COLO668 (cell line): ENCODE results near the gene GAL3ST2.
"Not testable (repeated sequence)": the region's sequence is repeated elsewhere in the genome, so short reads cannot be mapped to it uniquely, and the experiment has no call there.

Experiments
- DNase-seq: peaks from one replicate; lab custom pipeline; 2025; ENCODE audit not compliant: unreplicated experiment; lab: John Stamatoyannopoulos, UW

GAL3ST2 gene

DNA sequence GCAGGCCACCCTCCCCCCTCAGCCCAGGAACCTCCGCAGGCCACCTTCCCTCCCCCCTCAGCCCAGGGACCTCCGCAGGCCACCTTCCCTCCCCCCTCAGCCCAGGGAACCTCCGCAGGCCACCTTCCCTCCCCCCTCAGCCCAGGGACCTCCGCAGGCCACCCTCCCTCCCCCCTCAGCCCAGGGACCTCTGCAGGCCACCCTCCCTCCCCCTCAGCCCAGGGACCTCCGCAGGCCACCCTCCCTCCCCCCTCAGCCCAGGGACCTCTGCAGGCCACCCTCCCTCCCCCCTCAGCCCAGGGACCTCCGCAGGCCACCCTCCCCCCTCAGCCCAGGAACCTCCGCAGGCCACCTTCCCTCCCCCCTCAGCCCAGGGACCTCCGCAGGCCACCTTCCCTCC, 29.6 kb downstream of the GAL3ST2 start:
- not testable (repeated sequence) for DNase-seq

DNA sequence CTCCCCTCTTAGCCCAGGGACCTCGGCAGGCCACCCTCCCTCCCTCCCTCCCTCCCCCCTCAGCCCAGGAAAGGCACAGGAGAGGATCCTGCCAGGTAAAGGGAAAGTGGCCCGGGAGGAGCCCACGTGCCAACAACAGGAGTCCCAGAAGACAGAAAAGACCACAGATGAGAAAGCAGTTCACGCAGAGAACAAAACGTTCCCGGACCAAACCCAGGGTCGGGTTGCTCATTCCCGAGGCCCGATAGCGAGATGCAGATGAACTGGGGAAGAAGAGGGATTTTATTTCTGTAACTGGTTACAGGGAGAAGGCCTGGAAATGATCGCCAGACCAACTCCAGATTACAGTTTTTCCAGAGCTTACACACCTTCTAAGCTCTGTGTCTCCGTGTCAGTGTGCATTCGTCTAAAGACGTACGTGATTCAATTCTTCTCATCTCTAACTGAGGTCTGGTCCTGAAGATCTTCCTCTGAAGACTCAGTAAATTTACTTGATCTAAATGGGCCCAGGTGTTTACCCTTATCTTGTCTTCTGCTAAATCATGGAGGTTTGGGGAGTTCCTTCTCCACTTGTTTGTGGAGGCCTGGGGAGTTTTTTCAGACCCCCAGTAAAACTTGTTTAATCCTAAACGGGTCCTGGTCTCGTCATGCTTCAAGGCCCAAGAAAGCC, 31.6 kb downstream of the GAL3ST2 start:
- DNase-seq: no peak

DNA sequence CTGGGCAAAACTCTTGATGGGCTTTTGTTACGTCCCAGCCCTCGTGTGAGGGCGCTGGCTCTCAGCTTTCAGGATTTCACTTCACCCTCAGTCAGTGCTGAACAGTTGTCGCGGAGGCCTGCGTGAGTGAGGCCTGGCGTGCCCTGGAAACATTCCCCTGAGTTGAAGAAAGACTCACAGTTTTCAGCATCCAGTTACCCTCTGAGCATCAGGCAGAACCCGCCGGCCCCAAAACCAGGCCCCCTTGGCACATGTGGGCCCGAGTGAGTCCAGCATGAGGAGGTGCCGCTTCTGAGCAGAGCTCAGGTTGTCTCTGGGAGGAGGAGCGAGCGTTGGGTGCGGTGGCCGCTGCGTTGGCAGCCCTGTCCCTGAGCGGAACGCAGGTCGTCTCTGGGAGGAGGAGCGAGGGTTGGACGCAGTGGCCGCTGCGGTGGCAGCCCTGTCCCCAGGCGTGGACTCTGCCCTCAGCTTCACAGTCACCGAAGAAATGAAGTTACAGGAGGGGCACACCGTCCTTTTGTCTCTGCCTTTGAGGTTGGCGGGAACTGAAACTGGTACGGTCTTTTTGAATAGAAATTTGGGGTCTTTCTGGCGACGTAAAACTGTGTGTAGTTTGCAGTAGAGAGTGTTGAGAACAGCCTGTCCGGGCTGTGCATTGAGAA, 32.2 kb downstream of the GAL3ST2 start, which contains the start of gene NEU4:
Gene NEU4 (plus strand): TSS at position 473 of the 662 bp plus-strand sequence. CDS start 5,292 bp downstream, outside the sequence.
- no peak for DNase-seq

DNA sequence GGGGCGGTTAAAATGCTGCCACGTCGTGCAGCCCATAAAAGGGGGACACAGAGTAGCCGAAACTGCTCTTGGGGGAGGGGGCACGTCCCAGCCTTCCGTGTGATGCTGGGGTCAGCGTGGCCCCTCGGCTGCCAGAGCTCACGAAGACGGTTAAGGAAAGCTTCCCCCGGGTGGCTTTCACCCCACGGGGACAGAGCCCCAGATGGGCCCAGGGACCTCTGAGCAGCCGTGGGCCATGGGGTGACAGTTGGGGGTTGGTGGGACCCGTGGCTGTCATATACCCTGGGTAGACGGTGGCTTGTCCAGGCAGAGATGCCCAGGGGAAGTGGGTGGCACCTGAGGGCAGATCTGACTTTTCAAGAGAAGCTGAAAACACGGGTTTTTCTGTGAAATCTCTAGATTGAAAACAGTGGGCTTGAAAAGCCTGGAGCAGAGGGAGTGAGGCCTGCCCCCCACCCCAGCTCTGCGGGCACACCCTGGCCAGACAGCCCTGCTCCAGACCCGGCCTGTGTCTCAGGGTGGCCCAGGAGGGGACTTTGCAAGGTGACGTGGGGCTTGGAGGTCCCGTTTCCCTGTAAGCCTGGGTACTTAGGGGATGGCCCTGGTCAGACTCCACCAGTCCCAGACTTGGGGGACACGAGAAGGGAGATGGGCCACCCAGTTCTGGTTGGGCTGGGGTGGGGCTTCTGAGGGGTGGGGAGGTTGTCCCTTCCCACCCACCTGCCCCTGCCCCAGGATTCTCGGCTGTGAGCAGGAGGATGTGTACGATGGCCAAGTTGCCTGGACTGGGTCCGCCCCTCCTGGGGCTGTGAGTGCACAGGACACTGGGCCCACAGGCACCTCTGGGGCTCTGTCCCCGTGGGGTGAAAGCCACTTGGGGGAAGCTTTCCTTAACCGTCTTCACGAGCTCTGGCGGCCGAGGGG, 33.0 kb downstream of the GAL3ST2 start:
- no peak for DNase-seq

DNA sequence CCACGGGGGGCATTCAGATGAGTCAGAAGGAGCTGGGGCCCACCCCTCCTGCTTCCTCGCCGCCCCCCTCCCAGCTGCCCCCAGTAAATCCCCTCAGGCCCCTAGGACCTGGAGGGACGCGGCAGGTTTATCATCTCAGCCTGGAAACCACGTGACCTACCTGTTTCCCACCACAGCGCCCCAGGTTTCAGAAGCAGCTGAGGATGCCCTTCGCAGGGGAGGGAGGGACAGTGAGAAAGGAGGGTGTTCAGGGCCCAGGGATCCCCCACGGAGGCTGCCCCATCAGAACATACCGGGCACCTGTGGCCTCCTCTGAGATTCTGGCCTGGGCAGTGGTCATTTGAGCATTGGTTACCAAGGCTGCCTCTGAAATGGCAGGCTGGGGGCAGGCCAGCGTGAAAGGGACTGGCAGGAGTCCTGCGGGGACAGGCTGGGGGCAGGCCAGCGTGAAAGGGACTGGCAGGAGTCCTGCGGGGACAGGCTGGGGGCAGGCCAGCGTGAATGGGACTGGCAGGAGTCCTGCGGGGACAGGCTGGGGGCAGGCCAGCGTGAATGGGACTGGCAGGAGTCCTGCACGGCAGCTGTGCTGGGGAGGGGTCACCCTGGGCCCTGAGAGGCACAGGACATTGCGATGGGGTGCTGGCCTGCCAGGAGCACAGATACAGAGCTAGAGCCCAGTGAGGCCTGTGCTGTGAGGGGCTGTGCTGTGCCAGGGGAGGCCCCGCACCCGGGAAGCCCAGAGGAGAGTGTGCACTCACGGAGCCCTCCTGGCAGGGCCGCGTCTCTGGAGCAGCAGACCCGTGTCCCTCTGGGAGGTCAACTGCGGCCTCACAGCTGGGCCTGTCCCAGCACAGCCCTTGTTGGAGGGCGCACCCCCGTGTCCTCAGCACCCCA, 33.9 kb downstream of the GAL3ST2 start:
- no peak for DNase-seq

DNA sequence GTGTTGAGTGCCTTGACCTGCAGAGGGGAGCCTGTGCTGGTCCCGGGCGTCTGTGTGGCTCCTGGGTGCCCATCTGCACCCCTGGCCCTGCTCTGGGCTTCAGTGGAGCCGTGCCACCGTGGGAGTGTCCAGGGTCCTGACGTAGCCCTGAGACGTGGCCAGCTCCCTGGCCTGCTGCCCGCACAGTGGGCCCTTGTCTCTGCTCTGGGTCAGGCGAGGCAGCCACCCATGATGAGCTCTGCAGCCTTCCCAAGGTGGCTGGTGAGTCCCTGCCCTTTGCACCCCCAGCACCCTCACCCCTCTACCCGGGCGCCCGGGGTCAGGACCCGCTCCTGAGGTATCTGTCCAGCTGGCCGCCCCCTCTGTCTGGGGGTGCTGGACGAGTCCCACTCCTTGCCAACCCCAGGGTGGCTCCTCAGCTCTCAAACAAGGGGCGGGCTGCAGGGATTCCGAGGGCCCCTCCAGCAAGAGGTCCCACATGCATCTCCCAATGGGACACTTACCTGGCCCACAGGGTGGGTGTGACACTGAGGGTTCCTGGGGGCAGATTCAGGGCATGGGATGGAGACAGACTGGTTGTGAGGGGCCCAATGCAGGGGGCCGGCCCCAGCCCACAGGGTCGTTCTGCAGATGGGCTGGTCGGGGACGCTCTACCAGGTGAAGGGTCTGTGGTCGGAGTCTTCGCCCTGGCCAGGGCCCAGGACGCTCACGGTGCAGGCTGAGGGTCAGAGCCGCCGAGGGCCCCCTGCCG, 34.8 kb downstream of the GAL3ST2 start:
- no peak for DNase-seq

DNA sequence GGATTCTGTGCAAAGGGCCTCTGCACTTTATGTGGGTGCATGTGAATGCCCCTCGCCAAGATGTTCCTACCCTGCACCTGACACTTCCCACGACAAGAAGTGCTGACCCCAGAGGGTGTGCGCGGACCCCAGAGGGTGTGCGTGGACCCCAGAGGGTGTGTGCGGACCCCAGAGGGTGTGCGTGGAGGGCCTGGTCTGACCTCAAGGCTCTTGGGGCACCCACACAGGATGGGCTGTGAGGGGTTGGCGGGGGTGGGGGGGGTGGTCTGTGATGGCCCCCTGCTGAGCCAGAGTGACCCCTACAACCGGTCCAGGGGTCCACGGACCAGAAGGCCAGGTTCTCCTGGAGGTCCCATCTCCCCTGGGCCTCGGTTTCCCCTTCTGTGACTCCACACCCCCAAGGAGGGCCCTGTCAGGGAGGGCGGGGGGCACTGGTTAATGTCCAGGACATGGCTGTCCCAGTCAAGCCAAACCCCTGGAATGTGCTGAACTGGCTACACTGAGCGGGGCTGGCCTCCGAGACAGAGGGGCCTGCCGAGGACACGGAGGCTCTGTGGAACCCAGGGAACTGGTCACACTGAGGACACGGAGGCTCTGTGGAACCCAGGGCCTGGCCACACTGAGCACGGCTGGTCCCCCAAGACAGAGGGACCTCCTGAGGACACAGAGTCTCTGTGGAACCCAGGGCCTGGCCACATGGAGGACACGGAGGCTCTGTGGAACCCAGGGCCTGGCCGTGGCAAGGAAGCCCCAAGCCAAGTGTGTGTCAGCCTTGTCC, 35.5 kb downstream of the GAL3ST2 start:
- DNase-seq: no peak

DNA sequence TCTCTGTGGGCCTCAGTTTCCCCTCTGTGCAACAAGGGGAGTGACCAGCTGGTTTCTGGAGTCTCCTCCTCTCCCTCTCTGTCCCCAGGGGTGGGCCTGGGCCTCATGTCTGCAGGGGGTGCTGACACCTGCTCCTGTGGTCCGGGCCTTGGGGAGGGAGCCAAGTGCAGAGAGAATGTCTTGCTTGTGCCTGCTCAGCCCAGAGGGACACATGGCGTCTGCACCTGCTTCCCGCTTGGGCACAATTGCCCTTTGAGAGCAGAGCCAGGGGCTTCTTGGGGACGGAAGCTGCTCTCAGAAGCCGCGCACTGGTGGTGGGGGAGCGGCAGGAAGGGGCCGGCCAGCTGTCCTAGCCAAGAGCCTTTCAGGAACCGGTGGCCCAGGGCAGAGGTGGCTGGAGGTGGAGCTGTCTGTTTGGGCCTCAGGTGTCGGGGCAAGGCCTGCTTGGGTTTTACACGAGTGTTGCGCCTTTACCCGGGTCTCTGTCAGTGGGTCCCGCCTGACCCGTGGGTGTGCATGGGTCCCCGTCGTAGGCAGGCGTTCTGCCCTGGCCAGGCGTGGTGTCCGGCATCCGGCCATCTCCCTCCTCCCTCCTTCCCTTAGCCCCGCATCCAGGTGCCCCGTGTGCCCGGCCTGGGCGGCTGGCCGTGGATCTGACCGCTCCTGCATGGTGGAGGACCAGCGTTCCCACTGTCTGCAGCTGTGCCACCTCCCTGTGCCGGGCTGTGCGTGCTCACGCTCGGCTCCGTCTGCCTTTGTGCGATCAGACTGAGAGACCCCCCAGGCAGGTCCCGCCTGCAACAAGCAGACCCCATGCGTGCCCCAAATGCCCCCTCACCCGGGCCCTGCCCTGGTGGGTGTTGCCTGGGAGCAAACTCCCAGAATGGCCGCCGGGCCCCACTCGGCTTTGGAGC, 36.4 kb downstream of the GAL3ST2 start:
- DNase-seq: peak; percentile 21

DNA sequence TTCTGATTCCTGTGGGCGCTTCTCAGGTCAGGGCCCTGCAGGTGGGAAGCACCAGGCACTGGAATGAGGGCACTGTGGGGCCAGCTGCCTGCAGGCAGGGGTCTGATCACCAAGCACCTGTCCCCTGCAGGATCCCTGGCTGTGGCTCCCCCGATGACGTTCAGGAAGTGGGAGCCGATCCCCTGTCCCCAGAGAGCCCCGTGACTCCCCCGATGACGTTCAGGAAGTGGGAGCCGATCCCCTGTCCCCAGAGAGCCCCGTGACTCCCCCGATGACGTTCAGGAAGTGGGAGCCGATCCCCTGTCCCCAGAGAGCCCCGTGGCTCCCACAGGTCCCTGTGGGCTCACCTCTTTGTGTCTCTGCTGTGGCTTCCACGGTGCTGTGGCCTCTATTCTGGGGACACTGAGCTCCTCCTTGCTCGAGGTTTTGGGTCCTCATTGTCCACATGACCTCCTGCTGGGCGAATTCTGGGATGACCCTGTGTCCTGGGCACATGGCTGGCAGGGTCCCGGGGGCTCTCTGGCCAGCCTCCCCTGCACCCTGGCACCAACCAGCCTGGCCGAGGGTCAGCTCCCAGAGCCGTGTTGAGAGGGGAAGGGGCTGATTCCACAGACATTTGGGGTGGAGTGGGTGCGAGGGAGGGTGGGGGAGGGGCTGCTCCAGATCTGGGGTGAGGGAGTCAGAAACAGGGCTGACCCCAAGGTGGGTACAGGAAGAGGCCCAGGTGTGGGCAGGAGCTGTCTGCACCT, 37.2 kb downstream of the GAL3ST2 start:
- no peak for DNase-seq

DNA sequence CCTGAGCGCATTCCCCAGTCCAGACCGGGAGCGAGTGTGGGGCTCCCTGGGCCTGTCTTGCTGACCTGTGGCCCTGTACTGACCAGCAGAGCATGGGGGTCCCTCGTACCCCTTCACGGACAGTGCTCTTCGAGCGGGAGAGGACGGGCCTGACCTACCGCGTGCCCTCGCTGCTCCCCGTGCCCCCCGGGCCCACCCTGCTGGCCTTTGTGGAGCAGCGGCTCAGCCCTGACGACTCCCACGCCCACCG, 37.7 kb downstream of the GAL3ST2 start:
- no peak for DNase-seq

DNA sequence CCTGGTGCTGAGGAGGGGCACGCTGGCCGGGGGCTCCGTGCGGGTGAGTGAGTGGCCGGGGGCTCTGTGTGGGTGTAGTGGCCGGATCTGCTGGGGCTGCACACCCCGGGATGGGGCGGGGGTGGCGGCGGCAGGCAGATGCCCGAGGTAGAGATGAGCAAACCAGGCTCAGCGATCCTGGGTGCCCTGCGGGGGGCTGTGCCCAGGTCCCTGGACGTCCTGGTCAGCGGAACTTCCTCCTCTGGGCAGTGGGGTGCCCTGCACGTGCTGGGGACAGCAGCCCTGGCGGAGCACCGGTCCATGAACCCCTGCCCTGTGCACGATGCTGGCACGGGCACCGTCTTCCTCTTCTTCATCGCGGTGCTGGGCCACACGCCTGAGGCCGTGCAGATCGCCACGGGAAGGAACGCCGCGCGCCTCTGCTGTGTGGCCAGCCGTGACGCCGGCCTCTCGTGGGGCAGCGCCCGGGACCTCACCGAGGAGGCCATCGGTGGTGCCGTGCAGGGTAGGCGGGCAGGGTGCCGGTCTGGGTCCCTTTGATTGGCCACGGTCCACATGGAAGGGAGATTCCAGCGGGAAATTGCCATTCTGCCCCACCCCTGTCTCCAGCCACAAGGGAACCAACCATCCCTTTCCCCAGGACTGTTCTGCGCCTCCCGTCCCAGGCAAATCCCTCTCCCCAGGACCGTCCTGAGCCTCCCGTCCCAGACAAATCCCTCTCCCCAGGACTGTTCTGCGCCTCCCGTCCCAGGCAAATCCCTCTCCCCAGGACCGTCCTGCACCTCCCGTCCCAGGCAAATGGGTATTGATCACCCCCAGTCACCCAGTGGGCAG, 38.2 kb downstream of the GAL3ST2 start:
- no peak for DNase-seq

DNA sequence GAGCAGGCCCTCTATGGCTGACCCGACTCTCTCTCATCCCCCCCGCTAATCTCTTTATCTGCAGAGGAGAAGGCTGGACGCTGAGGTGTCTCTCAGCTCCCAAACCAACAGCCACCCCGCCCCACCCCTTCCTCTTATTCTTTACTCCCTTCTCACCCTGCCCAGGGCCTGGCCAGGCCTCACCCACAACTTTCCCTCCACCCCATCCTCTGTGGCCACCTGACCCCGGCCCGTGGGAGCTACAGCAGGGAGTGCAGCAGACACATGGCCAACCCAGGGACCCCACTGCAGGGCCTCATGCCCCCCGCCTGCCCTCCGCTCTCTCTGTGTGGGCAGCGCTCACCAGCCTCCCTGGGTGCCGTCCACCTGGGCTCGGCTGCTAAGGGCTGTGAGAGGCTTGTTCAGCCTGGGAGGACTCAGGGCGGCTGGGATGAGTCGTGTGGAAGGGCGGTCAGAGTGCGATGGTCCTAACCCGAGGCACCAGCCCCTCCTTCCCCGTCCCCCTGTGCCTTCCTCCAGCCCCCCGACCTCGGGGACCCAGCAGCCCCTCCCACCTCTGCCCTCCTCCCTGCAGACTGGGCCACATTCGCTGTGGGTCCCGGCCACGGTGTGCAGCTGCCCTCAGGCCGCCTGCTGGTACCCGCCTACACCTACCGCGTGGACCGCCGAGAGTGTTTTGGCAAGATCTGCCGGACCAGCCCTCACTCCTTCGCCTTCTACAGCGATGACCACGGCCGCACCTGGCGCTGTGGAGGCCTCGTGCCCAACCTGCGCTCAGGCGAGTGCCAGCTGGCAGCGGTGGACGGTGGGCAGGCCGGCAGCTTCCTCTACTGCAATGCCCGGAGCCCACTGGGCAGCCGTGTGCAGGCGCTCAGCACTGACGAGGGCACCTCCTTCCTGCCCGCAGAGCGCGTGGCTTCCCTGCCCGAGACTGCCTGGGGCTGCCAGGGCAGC, 39.1 kb downstream of the GAL3ST2 start:
- no peak for DNase-seq

DNA sequence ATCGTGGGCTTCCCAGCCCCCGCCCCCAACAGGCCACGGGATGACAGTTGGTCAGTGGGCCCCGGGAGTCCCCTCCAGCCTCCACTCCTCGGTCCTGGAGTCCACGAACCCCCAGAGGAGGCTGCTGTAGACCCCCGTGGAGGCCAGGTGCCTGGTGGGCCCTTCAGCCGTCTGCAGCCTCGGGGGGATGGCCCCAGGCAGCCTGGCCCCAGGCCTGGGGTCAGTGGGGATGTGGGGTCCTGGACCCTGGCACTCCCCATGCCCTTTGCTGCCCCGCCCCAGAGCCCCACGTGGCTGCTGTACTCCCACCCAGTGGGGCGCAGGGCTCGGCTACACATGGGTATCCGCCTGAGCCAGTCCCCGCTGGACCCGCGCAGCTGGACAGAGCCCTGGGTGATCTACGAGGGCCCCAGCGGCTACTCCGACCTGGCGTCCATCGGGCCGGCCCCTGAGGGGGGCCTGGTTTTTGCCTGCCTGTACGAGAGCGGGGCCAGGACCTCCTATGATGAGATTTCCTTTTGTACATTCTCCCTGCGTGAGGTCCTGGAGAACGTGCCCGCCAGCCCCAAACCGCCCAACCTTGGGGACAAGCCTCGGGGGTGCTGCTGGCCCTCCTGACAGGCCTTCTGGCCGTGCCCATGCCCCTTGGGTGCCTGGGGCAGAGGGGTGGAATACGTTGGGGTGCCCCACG, 40.0 kb downstream of the GAL3ST2 start:
- DNase-seq: no peak

DNA sequence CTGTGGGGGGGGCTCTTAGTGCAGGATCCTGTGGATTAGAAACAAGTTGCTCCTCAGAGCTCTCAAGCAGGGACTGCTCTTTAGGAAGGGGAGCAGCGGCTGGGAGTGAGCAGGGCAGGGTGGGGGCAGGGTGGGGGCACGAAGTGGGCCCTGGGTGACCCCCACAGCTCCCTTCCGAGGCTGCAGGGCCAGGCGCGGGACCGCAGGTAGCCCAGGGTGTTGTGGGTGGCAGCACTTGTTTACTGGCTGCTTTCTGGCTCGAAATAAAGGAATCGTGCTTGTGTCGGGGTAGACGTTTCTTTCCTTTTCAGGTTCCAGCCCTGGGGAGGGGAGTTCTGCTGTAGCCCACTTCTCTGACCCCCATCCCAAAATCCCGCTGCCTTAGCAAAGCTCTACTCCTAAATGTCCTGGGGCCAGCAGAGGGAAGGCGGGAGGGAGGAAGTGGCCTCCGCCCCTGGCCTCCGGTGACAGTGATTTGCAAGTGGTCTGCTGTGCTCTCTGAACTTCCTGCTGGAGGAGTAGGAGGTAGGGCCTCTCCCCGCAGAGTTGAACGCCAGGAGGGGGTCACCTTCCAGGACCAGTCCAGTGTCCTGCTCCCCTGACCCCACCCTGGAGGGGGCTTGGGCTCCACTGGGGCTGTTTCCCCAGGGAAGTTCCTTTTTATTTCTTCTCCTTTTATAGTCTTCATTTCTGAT, 40.7 kb downstream of the GAL3ST2 start:
- DNase-seq: no peak

DNA sequence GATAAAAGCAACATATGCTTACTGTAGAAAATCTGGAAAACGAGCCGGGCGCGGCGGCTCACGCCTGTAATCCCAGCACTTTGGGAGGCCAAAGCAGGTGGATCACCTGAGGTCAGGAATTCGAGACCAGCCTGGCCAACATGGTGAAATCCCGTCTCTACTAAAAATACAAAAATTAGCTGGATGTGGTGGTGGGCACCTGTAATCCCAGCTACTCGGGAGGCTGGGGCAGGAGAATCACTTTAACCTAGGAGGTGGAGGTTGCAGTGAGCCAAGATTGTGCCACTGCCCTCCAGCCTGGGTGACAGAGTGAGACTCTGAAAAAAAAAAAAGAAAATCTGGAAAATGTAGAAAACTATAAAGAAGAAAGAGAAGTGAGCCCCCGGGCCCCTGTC, 41.2 kb downstream of the GAL3ST2 start:
- DNase-seq: not testable (repeated sequence)
